GM18526 (cell line): ENCODE data around the gene FAM131A.

ENCODE experiments used
- POLR2A ChIP-seq: IDR thresholded peaks from 3 replicates; pipeline ENCODE4 v1.6.1; 2011; ENCODE audit not compliant: insufficient read length; ENCODE audit errors: extremely low read depth

Gene FAM131A

GRCh38 chr3:184337399-184337714 is at the start of gene FAM131A:
Gene FAM131A (plus strand): TSS chr3:184337600. CDS start chr3:184337631, 31 bp downstream.
- TF ChIP-seq POLR2A, result no peak

- TF ChIP-seq POLR2A, result no peak
Measured at GRCh38 chr3:184289426-184289938, 47.9 kb upstream of the FAM131A start.

GRCh38 chr3:184290331-184290730 is 47.1 kb upstream of the FAM131A start:
- no peak for TF ChIP-seq POLR2A

- no peak for TF ChIP-seq POLR2A
Measured at GRCh38 chr3:184291044-184291737, 46.2 kb upstream of the FAM131A start.

- TF ChIP-seq POLR2A, result no peak
Measured at GRCh38 chr3:184291738-184292445, 45.5 kb upstream of the FAM131A start.

- no peak for TF ChIP-seq POLR2A
Measured at GRCh38 chr3:184295771-184296170, 41.6 kb upstream of the FAM131A start.

GRCh38 chr3:184296616-184297015 is 40.8 kb upstream of the FAM131A start:
- no peak for TF ChIP-seq POLR2A

- peak; percentile 82 for TF ChIP-seq POLR2A
Measured at GRCh38 chr3:184298759-184299487, 38.5 kb upstream of the FAM131A start, which contains the start of gene PSMD2. Gene PSMD2 (plus strand): TSS chr3:184299241. CDS start chr3:184299267, 26 bp downstream.

- no peak for TF ChIP-seq POLR2A
Measured at GRCh38 chr3:184299488-184300377, 37.7 kb upstream of the FAM131A start.

- TF ChIP-seq POLR2A, result no peak
Measured at GRCh38 chr3:184300378-184300720, 37.1 kb upstream of the FAM131A start.

- no peak for TF ChIP-seq POLR2A
Measured at GRCh38 chr3:184305577-184305976, 31.8 kb upstream of the FAM131A start.

- no peak for TF ChIP-seq POLR2A
Measured at GRCh38 chr3:184306341-184306972, 30.9 kb upstream of the FAM131A start.

GRCh38 chr3:184307915-184308314 is 29.5 kb upstream of the FAM131A start:
- TF ChIP-seq POLR2A, result no peak

- TF ChIP-seq POLR2A, result no peak
Measured at GRCh38 chr3:184308744-184309143, 28.7 kb upstream of the FAM131A start.

- TF ChIP-seq POLR2A, result no peak
Measured at GRCh38 chr3:184311633-184312032, 25.8 kb upstream of the FAM131A start.

- TF ChIP-seq POLR2A, result peak; percentile 78
Measured at GRCh38 chr3:184314363-184314699, 23.1 kb upstream of the FAM131A start, which contains the start of gene EIF4G1. Gene EIF4G1 (plus strand): TSS chr3:184314606. CDS start chr3:184315797, 1,191 bp downstream.
